ENCODE data around the gene PGAM1.
"Not testable (repeated sequence)": the region's sequence is repeated elsewhere in the genome, so short reads cannot be mapped to it uniquely, and the experiment has no call there.

Gene PGAM1

GRCh38 chr10:97425964-97426775, at the start of gene PGAM1:
PGAM1 (plus strand) TSS chr10:97426191; CDS start chr10:97426308, 117 bp downstream.
- DNase-seq = peak; percentile 94

GRCh38 chr10:97376413-97376812, 49.6 kb upstream of the PGAM1 start:
- DNase-seq = no peak

GRCh38 chr10:97378933-97379921, 46.8 kb upstream of the PGAM1 start:
- no peak for DNase-seq

GRCh38 chr10:97380516-97380915, 45.5 kb upstream of the PGAM1 start:
- DNase-seq = no peak

GRCh38 chr10:97381626-97382025, 44.4 kb upstream of the PGAM1 start:
- no peak for DNase-seq

- DNase-seq = no peak
These were observed 42.8 kb upstream of the PGAM1 start for GRCh38 chr10:97383159-97383558.

- no peak for DNase-seq
These were observed 41.8 kb upstream of the PGAM1 start for GRCh38 chr10:97384156-97384555.

- no peak for DNase-seq
These were observed 41.4 kb upstream of the PGAM1 start for GRCh38 chr10:97384641-97385040.

GRCh38 chr10:97385565-97385964, 40.4 kb upstream of the PGAM1 start:
- no peak for DNase-seq

- no peak for DNase-seq
These were observed 37.8 kb upstream of the PGAM1 start for GRCh38 chr10:97388152-97388551.

GRCh38 chr10:97390091-97390490, 35.9 kb upstream of the PGAM1 start:
- DNase-seq = no peak

GRCh38 chr10:97393034-97393573, 32.9 kb upstream of the PGAM1 start:
- no peak for DNase-seq

GRCh38 chr10:97396056-97396455, 29.9 kb upstream of the PGAM1 start:
- no peak for DNase-seq

GRCh38 chr10:97399843-97400545, 26.0 kb upstream of the PGAM1 start:
- peak; percentile 66 for DNase-seq

GRCh38 chr10:97400665-97401454, 25.1 kb upstream of the PGAM1 start, which contains the start of gene RRP12:
RRP12 (minus strand) TSS chr10:97401340; CDS start chr10:97401231, 109 bp downstream.
- DNase-seq = peak; percentile 97

GRCh38 chr10:97401455-97401919, 24.5 kb upstream of the PGAM1 start:
- DNase-seq = no peak

GRCh38 chr10:97404044-97404443, 21.9 kb upstream of the PGAM1 start:
- no peak for DNase-seq

GRCh38 chr10:97406064-97406463, 19.9 kb upstream of the PGAM1 start:
- no peak for DNase-seq

GRCh38 chr10:97406483-97406882, 19.5 kb upstream of the PGAM1 start:
- not testable (repeated sequence) for DNase-seq

- DNase-seq = peak; percentile 83
These were observed 18.6 kb upstream of the PGAM1 start for GRCh38 chr10:97407211-97407951.

- no peak for DNase-seq
These were observed 18.1 kb upstream of the PGAM1 start for GRCh38 chr10:97407952-97408248.

All from NCI-H146 (cell line).